Erythroblast (primary cell): ENCODE data around the gene TAS1R2.

ENCODE experiments used
- GATA1 ChIP-seq: IDR thresholded peaks from 2 replicates; pipeline ENCODE4 v1.6.1; 2011; ENCODE audit warnings: low read depth, mild to moderate bottlenecking, control low read depth, low read length, moderate library complexity
- POLR2A ChIP-seq: IDR thresholded peaks from 2 replicates; pipeline ENCODE4 v1.6.1; 2011; ENCODE audit warnings: mild to moderate bottlenecking, low read length

DNA sequence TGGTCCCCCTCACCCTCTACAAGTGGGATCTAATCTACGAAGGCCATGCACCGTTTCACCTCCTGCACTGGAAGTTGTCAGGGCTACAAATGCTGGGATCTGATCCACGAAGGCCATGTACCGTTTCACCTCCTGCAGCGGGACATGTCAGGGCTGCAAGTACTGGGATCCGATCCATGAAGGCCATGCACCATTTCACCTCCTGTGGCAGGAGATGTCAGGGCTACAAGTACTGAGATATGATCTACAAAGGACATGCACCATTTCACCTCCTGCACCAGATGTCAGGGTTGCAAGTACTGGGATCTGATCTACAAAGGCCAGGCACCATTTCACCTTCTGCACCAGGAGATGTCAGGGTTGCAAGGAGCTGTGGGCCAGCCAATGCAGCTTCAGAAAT lies 35.9 kb upstream of the TAS1R2 start:
- TF ChIP-seq POLR2A (no peak), GATA1 (no peak)
